GM21717 (cell line): ENCODE results near the gene TUBA1B.

Experiments used
- ATAC-seq: cut with Tn5 transposase; IDR thresholded peaks from one replicate; pipeline ENCODE4 v1.9.1; 2021; ENCODE audit warnings: mild to moderate bottlenecking, moderate library complexity; ENCODE audit not compliant: unreplicated experiment

Gene TUBA1B

DNA sequence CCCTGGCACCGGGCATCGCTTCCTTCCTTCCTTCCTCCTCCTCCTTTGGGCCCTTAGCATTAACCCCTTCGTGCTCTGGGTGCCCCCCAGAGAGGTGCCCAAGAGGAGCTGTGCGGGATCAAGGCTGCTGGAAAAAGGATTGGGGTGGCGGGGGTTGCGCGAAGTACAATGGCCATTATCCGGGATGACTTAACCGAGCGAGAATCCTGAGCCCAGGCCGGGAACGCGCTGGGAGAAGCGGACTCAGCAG lies 39.4 kb downstream of the TUBA1B start:
- ATAC-seq, result no peak

DNA sequence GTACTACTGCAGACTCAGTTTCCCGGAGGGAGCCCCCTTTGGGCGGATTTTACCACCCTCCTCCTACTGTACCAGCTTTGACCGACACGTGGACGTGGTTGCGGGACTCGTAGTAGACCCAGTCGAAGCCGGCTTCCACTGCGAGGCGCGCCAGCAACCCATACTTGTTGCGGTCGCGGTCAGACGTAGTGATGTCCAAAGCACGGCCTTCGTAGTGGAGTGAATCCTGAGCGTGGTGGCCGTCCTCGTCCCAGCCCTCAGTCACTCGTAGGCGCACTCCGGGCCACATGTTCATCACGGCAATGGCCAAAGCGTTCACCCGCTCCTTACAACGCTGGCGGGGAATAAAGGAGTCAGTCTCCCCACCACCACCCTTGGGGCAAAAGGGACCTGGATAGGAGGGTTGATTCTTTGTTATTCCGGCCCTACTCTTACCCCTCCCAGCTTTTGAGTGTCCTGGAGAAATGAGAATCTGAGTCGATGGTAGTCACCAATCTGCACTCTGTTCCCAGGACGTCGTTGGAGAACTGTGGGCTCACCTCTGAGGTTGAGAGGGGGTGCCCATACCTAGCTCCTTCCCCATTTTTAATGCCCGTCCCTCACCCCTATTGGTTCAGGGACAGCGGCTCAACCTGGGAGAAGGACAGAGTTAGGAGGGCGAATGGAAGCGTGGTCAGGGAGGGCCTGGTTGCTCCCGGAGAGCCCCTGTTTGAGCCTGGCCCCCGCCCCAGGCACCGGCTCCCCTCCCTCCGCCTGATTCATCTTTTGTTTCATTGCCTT lies 39.9 kb downstream of the TUBA1B start:
- ATAC-seq, result no peak

DNA sequence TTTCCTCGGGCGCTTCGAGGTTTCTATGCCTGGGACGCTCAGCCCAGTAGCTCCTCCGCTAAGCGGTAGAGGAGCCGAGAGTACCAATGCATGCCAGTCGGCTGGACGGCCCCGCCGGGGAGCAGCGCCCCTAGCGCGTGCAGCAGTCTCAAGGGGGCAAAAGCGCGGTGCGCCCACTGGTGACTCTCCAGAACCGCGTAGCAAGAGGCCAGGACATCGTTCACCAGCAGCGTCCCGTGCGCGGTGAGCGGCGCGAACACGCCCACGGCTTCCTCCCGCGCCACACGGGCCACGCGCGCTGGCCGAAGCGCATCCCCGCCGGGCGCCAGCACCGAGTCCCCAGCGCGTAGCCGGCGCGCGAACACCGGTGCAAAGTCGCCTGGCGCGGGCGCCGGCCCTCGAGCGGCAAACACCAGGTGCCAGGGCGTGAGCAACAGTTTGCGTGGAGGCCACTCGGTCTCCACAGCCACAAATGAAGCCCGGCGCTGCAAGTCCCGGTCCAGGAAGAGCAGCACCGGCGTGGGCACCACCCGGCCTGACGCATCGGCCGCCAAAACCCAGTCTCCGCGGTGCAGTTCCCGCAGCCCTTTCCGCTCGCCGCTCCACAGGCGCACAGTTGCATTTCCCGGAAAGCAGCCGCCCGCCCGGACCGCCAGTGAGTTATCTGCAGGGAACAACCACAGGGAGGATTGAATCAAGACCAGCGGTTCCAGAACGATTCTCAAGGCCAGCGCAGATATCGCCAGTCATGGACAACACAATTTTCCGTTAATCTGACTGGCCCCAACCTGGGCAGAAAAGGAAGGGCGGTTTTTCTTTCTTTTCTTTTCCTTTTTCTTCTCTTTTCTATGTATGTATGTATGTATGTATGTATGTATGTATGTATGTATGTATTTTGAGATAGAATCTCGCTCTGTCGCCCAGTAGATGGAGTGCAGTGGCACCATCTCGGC lies 41.1 kb downstream of the TUBA1B start:
- no peak for ATAC-seq

DNA sequence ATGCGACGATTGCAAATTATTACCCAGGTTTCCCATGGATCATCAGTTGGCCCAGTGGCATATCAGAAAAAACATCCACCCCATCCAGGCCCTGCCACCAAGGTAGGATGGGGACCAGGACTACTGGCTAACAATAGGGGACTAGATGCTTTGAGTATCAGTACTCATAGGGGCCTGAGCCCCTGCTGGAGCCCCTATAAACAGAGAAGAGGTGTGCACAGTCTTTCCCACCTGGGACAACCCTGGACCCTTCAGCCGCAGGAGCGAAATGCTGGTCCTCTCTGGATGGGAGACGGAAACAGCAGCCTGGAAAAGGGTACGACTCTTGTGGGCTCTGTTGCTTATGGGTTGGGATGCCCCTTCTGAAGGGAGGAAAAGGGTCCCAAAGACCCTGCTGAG lies 42.3 kb downstream of the TUBA1B start:
- ATAC-seq, result no peak

DNA sequence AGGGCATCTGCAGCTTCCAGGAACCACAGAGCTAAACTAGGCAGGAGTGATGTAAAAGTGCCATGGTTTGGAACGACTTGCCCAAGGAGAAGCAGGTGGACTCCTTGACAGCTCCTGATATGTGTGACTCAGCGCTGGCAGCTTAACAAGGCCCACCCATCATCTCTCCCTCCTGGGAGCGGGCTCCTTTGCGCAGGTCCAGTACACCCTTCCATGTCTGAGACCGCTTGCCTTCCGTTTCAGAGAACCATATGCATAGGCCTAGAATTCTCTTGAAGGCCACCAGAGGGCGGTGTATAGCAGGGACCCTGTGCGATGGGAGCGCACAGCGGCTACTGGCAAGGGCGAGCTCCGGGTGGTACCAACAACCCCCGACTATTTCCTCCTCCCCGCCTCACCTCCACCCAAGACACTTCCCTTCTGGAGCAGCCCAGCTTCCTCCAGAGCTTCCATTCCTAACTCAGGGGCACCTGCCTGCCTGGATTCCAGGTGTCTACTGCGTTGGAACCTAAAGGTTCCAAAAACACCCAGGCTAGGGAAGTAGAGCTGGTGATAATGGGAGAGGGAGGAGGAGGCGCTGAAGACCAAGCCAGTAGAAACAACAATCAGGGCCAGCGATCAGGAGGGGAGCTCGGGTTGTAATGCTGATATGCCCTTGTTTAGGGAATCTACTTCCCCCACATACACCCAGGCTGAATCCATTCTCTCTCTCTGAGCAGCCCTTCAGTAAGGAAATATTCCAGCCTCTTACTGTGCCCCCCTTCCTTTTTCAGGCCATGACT lies 42.9 kb downstream of the TUBA1B start:
- peak; percentile 74 for ATAC-seq

DNA sequence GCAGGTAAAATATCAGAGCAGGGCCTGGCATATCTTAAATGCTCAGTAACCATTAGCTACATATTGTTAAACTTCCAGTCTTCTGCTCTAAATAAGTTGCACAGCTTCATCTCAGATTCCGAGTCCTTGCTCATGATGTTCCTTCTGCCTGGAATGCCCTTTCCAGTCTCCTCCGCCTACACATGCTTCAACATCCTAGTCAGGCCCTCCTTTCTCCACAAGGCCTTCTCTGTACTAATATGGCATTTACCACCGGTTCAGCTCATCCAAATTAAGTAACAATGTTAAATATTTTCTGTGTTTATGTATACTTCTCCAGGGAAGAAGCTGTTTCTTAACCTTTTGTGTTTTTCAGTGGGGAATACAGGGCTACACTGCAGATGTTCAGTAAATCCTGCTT lies 45.1 kb downstream of the TUBA1B start:
- no peak for ATAC-seq

DNA sequence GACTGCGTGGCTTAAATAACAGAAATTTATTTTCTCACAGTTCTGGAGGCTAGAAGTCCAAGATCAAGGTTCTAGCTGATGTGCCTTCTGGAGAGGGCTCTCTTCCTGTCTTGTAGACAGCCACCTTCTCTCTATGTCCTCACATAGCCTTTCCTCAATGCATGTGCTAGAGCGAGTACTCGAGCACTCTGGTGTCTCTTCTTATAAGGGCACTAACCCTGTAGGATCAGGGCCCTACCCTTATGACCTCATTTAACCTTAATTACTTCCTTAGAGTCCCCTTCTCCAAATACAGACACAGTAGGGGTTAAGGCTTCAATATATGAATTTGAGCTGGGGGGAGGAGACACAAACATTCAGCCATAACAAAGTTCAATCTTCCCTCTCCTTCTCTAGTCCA lies 46.8 kb downstream of the TUBA1B start:
- ATAC-seq, result no peak

DNA sequence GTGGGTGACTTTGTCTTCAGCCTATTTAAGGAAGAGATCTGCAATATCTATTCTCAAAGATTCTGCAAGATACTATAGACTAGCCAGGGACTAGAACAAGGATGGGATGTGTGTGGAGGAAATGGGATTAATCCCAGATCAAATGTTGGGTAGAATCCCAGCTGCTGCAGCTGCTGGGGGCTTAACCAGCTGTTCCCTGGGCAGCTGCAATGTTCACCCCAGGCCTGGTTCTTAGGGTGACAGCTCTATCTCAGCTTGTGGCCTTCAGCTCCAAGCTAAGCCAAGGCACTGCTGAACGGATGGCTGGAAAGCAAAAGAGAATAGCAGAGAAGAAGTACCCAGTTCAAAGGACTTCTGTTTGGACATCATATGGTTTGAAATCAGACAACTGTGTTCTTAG lies 51.4 kb downstream of the TUBA1B start:
- no peak for ATAC-seq
